Activated CD8-positive, alpha-beta memory T cell treated with anti-CD3 and anti-CD28 coated beads, Interleukin-2, amount 50 U/mL, for 4 hours (primary cell): Measurements from ENCODE around the gene PTPRF.
"Not testable (repeated sequence)": the region's sequence is repeated elsewhere in the genome, so short reads cannot be mapped to it uniquely, and the experiment has no call there.

Experiments used
- DNase-seq: peaks from one replicate; pipeline ENCODE4 v3.0.0-alpha.2; 2020

The PTPRF gene

GRCh38 chr1:43639976-43640794 is 109.5 kb downstream of the PTPRF start:
- no peak for DNase-seq

DNA sequence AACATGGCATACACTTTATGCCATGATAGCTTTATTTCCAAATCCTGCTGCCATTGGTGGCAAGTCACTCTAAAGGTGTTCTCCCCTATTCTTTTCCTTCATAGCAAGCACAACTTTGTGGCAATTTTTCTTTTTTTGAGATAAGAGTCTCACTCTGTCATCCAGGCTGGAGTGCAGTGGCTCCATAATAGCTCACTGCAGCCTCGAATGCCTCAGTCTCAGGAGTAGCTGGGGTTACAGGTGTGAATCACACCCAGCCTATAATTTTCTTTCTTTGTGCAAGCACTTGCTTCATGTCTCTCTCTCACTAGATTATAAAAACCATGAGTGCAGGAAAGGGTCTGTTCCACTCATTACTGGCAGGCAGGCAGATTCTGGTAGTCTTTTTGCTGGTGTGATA is 113.9 kb downstream of the PTPRF start:
- no peak for DNase-seq

GRCh38 chr1:43645461-43645860 is 114.8 kb downstream of the PTPRF start:
- no peak for DNase-seq

- not testable (repeated sequence) for DNase-seq
These were observed 116.6 kb downstream of the PTPRF start for GRCh38 chr1:43647331-43647730.

GRCh38 chr1:43648221-43648847 is 117.7 kb downstream of the PTPRF start:
- no peak for DNase-seq

GRCh38 chr1:43648876-43649477 is 118.3 kb downstream of the PTPRF start:
- DNase-seq = no peak

- peak; percentile 85 for DNase-seq
These were observed 119.8 kb downstream of the PTPRF start for GRCh38 chr1:43650310-43651085.

- DNase-seq = no peak
These were observed 120.5 kb downstream of the PTPRF start for GRCh38 chr1:43651188-43651587.

DNA sequence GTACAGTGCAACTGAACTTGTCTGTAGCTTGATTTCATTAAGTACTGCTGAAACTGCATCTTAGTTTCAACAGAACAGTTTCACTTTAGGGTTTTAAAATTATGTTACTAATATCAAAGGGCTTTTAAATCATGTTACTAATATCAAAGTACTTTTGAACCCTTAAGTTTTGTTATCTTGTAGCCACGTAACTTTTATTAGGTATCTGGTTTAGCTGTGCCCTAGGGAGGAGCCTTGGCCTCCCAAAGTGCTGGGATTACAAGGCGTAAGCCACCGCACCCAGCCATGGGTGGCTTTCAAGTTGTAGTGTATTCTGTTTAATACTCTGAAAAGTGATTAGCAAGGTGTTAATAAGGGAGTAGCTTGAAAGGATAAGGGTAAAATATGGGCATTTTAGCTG is 121.2 kb downstream of the PTPRF start:
- DNase-seq = no peak

GRCh38 chr1:43653339-43653738 is 122.7 kb downstream of the PTPRF start:
- no peak for DNase-seq

GRCh38 chr1:43653893-43654292 is 123.2 kb downstream of the PTPRF start:
- no peak for DNase-seq

GRCh38 chr1:43655953-43656352 is 125.3 kb downstream of the PTPRF start:
- DNase-seq = no peak

DNA sequence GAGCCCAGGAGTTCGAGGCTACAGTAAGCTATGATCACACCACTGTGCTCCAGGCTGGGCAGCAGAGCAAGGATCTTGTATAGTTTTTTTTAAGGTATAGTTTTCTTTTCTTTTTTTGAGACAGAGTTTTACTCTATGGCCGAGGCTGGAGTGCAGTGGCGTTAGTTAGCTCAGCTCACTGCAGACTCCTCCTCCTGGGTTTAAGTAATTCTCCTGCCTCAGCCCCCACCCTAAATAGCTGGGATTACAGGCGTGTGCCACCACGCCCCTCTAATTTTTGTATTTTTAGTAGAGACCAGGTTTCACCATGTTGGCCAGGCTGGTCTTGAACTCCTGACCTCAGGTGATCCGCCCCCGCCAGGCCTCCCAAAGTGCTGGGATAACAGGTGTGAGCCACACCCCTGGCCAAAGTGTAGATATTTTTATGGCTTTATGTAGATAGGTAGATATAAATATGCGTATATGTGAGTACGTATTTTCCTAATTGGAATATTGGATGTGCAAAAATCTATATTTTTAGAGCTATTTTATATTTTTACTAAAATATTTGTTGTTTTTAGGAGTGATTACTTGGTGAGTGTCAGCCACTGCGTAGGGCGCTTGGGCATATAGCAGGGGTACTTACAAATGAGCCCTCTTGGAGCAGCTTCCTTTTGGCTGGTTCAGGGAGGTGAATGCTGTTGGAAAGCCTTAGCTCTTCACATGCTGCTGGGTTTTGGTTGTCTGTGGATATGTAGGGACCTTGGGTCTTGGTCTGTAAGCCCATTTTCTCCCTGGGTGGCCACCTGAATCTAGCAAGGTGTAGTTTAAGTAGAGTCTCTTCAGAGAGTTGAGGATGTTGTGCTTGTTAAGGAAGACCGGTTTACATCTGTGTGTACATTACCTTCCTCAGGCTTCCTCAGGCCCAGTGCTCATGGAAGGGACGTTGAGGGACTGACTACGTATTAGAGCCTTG is 128.8 kb downstream of the PTPRF start:
- DNase-seq = no peak

DNA sequence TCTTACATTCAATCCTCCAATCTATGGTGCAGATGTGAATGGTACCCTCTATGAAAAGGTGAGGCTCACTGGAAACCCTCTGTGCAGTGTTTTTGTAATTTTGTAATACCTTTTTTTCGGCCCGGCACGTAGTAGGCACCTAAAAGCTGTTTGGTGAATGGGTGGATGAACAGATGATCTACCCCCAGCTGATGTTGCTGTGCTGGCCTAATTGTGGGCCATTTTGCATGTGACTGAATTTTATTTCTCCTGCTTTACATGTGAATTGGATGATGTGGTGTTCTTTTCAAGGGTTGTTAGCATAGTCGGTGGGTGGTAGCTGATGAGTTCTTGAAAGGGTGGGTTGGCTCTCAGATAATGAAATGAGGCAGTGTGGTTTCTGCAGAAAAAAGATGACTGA is 129.7 kb downstream of the PTPRF start:
- no peak for DNase-seq

GRCh38 chr1:43664369-43664768 is 133.7 kb downstream of the PTPRF start:
- no peak for DNase-seq

DNA sequence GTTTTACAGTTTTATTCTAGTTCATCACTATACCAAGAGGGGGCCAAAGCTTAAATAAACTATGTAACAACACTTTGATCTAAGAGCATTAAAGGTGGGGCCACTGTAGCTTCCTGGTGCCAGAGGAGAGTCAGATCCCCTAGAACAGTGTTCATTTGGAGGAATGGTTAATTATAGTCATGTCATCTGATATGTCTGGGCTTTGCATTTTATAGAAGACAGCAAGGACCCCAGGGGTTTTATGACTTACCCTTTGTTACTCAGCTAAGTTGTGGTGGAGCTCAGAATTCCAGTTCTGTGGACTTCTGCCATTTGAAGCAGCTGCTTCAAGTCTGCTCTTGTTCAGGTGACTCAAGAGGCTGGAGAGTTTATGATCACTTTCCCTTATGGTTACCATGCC is 135.9 kb downstream of the PTPRF start:
- DNase-seq = no peak

DNA sequence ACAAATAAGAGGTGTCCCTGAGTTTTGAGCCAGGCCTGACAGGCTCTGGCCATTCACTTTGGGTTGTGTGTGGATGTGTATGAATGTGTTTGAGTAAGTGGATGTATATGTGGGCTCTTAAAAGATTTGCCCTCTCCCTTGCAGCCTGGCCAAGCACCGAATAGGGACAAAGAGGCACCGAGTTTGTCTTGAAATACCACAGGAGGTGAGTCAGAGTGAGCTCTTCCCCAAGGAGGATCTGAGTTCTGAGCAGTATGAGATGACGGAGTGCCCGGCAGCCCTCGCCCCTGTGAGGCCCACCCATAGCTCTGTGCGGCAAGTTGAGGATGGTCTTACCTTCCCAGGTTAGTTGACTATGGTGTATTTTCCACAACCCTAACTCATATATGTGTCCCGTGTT is 138.3 kb downstream of the PTPRF start:
- DNase-seq = no peak

DNA sequence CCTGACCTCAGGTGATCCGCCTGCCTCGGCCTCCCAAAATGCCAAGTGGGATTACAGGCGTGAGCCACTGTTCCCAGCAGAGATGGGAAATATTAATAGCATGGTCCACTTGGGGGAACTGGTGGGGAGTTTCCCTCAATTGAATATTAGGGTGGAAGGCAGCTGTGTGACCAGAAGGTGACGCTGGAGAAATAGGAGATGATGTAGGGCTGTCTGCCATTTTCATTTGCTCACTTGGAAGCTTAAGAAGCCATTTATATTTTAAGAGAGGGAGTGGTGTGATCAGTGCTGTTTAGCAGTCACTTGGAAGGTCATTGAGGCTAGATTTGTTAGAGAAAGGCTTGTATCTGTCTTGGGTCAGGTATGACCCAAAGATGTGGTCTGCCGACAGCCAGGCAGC is 139.2 kb downstream of the PTPRF start:
- DNase-seq = no peak

DNA sequence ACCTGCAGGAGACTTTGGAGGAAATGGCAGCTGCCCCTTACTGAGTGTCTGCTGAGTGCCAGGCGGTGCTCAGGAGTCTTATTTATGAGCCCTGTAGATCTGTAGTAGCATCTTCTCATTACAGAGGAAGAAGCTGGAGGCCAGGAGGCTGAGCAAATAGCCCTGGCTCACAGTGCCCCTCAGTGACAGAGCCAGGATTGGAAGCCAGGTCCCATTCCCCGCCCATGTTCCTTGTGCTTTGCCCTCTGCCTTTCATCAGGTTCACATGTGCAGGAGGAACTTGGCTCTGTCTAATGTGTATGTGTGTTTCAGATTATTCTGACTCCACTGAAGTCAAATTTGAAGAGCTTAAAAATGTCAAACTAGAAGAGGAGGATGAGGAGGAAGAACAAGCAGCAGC is 140.5 kb downstream of the PTPRF start:
- DNase-seq = no peak

DNA sequence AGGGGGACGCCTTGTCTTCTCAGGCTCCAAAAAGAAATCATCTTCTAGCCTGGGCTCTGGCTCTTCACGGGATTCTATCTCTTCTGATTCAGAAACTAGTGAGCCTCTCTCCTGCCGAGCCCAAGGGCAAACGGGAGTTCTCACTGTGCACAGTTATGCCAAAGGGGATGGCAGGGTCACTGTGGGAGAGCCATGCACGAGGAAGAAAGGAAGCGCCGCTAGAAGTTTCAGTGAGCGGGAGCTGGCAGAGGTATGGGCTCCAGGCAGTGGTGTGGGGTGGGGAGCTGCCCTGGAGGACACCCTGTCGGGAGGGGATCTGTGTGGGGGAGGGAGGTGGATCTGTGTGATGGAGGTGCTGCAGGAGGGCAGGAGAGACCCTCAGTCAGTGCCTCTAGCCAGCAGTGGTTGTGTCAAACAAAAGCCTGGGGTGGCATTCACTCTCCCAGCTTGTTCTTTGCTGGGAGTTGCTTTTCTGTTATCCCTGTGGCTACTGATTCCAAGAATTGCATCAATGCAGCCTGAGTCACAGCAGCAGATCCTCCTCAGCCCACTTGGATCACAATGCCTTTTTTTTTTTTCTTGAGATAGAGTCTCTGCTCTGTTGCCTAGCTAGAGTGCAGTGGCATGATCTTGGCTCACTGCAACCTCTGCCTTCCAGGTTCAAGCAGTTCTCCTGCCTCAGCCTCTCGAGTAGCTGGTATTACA is 141.1 kb downstream of the PTPRF start:
- no peak for DNase-seq

DNA sequence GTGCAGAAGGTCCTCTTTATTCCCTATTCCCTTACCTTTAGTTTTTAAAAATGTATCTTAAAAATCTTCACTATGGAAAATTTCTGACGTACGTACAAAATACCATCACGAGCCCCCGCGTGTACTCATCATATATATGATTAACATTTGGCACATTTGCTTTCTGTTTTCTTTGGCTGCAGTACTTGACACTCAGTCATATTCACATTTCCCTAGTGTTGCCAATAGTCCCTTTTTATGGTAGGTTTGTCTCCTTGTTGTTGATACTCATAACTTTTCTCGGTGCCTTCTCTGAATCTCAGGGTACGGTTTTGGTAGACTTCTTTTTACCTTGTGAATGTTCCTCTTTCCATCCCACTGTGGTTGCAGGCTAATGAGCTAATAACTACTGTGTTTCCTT is 142.6 kb downstream of the PTPRF start:
- no peak for DNase-seq
